Measurements from ENCODE around the gene LMX1B.

DNA sequence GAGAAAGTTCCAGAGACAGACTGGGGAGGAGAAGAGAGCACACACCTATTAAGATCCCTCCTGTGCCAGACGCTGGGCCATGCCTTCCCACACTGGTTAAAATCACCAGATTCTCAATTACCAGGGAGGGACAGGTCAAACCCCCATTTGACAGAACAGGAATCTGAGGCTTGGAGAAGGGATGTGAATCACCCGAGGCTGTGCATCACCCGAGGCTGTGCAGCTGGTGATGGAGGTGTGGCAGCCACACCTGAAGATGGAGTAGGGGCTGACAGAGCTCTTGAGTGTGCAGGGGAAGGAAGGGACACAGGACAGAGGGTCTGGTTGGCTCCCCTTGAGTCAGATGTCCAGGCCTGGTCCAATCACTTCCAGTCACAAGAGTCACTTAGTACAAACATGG is 70.6 kb downstream of the LMX1B start:
- no peak for TF ChIP-seq POLR2AphosphoS5 (IDR thresholded peaks at IDR 0.05)
- no peak for TF ChIP-seq POLR2A (IDR thresholded peaks at IDR 0.05)
- TF ChIP-seq, protein P1, sequence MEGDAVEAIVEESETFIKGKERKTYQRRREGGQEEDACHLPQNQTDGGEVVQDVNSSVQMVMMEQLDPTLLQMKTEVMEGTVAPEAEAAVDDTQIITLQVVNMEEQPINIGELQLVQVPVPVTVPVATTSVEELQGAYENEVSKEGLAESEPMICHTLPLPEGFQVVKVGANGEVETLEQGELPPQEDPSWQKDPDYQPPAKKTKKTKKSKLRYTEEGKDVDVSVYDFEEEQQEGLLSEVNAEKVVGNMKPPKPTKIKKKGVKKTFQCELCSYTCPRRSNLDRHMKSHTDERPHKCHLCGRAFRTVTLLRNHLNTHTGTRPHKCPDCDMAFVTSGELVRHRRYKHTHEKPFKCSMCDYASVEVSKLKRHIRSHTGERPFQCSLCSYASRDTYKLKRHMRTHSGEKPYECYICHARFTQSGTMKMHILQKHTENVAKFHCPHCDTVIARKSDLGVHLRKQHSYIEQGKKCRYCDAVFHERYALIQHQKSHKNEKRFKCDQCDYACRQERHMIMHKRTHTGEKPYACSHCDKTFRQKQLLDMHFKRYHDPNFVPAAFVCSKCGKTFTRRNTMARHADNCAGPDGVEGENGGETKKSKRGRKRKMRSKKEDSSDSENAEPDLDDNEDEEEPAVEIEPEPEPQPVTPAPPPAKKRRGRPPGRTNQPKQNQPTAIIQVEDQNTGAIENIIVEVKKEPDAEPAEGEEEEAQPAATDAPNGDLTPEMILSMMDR (IDR thresholded peaks at IDR 0.05 in 8 of 11, conservative IDR thresholded peaks at IDR 0.05 in 3 of 11): no peak

Measured in spleen (tissue), 7 donors.